SIG-M5 treated with dmso at 0.1 percent for 504 hours (cell line): ENCODE data around the gene CPED1.
"Not testable (repeated sequence)": the region's sequence is repeated elsewhere in the genome, so short reads cannot be mapped to it uniquely, and the experiment has no call there.

ENCODE experiments used
- DNase-seq: peaks from one replicate; lab custom pipeline; 2025; ENCODE audit not compliant: unreplicated experiment; lab: John Stamatoyannopoulos, UW

Gene CPED1

GRCh38 chr7:121083790-121084251 lies 95.3 kb downstream of the CPED1 start:
- no peak for DNase-seq

- DNase-seq, result no peak
These were observed 95.7 kb downstream of the CPED1 start for GRCh38 chr7:121084256-121084655.

- DNase-seq, result no peak
These were observed 96.3 kb downstream of the CPED1 start for GRCh38 chr7:121084748-121085336.

GRCh38 chr7:121085922-121086321 lies 97.4 kb downstream of the CPED1 start:
- DNase-seq, result peak; percentile 13

- no peak for DNase-seq
These were observed 100.4 kb downstream of the CPED1 start for GRCh38 chr7:121088870-121089269.

- DNase-seq, result no peak
These were observed 106.3 kb downstream of the CPED1 start for GRCh38 chr7:121094829-121095228.

GRCh38 chr7:121097577-121097976 lies 109.1 kb downstream of the CPED1 start:
- DNase-seq, result no peak

GRCh38 chr7:121099572-121099971 lies 111.1 kb downstream of the CPED1 start:
- DNase-seq, result no peak

- DNase-seq, result no peak
These were observed 112.6 kb downstream of the CPED1 start for GRCh38 chr7:121101083-121101482.

GRCh38 chr7:121101621-121102020 lies 113.1 kb downstream of the CPED1 start:
- DNase-seq, result no peak

GRCh38 chr7:121102619-121103018 lies 114.1 kb downstream of the CPED1 start:
- DNase-seq, result peak; percentile 4

GRCh38 chr7:121103086-121103485 lies 114.6 kb downstream of the CPED1 start:
- no peak for DNase-seq

GRCh38 chr7:121103579-121103978 lies 115.1 kb downstream of the CPED1 start:
- no peak for DNase-seq

GRCh38 chr7:121105262-121105661 lies 116.8 kb downstream of the CPED1 start:
- DNase-seq, result no peak

- peak; percentile 52 for DNase-seq
These were observed 119.5 kb downstream of the CPED1 start for GRCh38 chr7:121107923-121108498.

- no peak for DNase-seq
These were observed 120.6 kb downstream of the CPED1 start for GRCh38 chr7:121109145-121109544.

GRCh38 chr7:121113288-121113687 lies 124.8 kb downstream of the CPED1 start:
- DNase-seq, result no peak

GRCh38 chr7:121116396-121116795 lies 127.9 kb downstream of the CPED1 start:
- no peak for DNase-seq

- no peak for DNase-seq
These were observed 130.5 kb downstream of the CPED1 start for GRCh38 chr7:121119047-121119446.

- DNase-seq, result no peak
These were observed 134.5 kb downstream of the CPED1 start for GRCh38 chr7:121123032-121123431.

- not testable (repeated sequence) for DNase-seq
These were observed 136.9 kb downstream of the CPED1 start for GRCh38 chr7:121125454-121125853.

GRCh38 chr7:121126201-121126600 lies 137.7 kb downstream of the CPED1 start:
- DNase-seq, result no peak
